Measurements from ENCODE around the gene TBX5. TPM values are rescaled to one million over a fixed set of nuclear protein-coding genes. Genes with fewer than 3 reads are reported as not detected.

The TBX5 gene
- polyA plus RNA-seq, 3 donors: not detected

DNA sequence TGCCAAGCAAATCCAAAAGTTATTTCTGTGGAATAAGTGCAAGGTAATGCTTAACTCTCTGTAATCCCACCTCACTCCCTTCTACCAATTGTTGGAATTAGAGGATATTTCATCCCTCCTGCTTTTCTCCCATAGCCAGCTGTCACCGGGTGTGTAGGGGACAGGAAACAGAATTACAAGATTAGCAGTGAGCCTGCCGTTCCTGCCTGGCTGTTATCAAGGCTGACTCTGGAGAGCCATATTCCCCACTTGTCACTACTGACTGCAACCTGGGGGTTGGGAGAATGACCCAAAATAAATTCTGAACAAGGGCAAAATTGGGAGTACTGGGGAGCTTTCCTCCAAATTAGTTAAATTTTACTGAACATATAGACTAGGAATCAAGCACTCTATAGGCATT lies 24.8 kb downstream of the TBX5 start:
- H3K4me3 ChIP-seq (replicated peaks in 1 of 3; ENCODE audit: low read depth in 2 of 3, low read length in 3 of 3): no peak overlapping the region
- Mint-ChIP-seq H3K4me1 (no peaks in the 10 kb centered on the region), H3K27me3 (ENCODE audit: low read depth in 3 of 3) (peaks cover 10 to 29% (median 12%) of the 10 kb centered on the region in 3 donors), H3K4me3 (no peak overlapping the region), H3K36me3 (no peaks in the 10 kb centered on the region), H3K27ac (no peak overlapping the region), H3K9me3 (peaks cover 0 to 3% (median 2%) of the 10 kb centered on the region in 7 donors)
- H3K36me3 ChIP-seq (replicated peaks in 1 of 2; ENCODE audit: control insufficient read depth in 1 of 2, insufficient read depth in 2 of 2, low read length in 2 of 2): no peaks in the 10 kb centered on the region
- intact Hi-C loops (cut with micrococcal nuclease): no loop called here
- WGBS (ENCODE audit: insufficient coverage): no CpG with 5 or more reads among the region's 2 CpGs
- no peaks in the 10 kb centered on the region for H3K79me2 ChIP-seq (ENCODE audit: insufficient read depth, low read length)
- H4K20me1 ChIP-seq (ENCODE audit: insufficient read depth, low read length): no peaks in the 10 kb centered on the region
- no peak for TF ChIP-seq CTCF (IDR thresholded peaks at IDR 0.05)
- no peak overlapping the region for H3K9ac ChIP-seq (ENCODE audit: insufficient read depth, low read length, poor library complexity, severe bottlenecking)
- no peaks in the 10 kb centered on the region for H3K27me3 ChIP-seq (ENCODE audit: control insufficient read depth in 2 of 2, insufficient read depth in 2 of 2, low read length in 2 of 2)
- no peaks in the 10 kb centered on the region for H3K4me1 ChIP-seq (ENCODE audit: control insufficient read depth in 1 of 2, insufficient read depth in 2 of 2, low read length in 2 of 2)
- H3K27ac ChIP-seq (ENCODE audit: low read depth in 1 of 2, low read length in 2 of 2): no peak overlapping the region
- no peak for DNase-seq
- no peak overlapping the region for H2AFZ ChIP-seq (ENCODE audit: insufficient read depth, low read depth, low read length, poor library complexity, severe bottlenecking)
- H3K4me2 ChIP-seq (replicated peaks; ENCODE audit: extremely low read depth, low read length, poor library complexity, severe bottlenecking): no peak overlapping the region
- H3K9me3 ChIP-seq (replicated peaks in 1 of 2; ENCODE audit: control insufficient read depth in 1 of 2, insufficient read depth in 1 of 2, low read length in 2 of 2): no peaks in the 10 kb centered on the region

- Histone ChIP-seq H3K36me3 (replicated peaks in 1 of 2; ENCODE audit: control insufficient read depth in 1 of 2, insufficient read depth in 2 of 2, low read length in 2 of 2) (no peaks in the 10 kb centered on the region), H2AFZ (ENCODE audit: insufficient read depth, low read depth, low read length, poor library complexity, severe bottlenecking) (no peak overlapping the region), H3K79me2 (ENCODE audit: insufficient read depth, low read length) (no peaks in the 10 kb centered on the region), H3K9ac (ENCODE audit: insufficient read depth, low read length, poor library complexity, severe bottlenecking) (no peak overlapping the region), H3K4me3 (replicated peaks in 1 of 3; ENCODE audit: low read depth in 2 of 3, low read length in 3 of 3) (no peak overlapping the region), H3K4me2 (replicated peaks; ENCODE audit: extremely low read depth, low read length, poor library complexity, severe bottlenecking) (no peak overlapping the region), H3K4me1 (ENCODE audit: control insufficient read depth in 1 of 2, insufficient read depth in 2 of 2, low read length in 2 of 2) (no peaks in the 10 kb centered on the region), H4K20me1 (ENCODE audit: insufficient read depth, low read length) (no peaks in the 10 kb centered on the region), H3K27ac (ENCODE audit: low read depth in 1 of 2, low read length in 2 of 2) (no peak overlapping the region), H3K9me3 (replicated peaks in 1 of 2; ENCODE audit: control insufficient read depth in 1 of 2, insufficient read depth in 1 of 2, low read length in 2 of 2) (no peaks in the 10 kb centered on the region), H3K27me3 (ENCODE audit: control insufficient read depth in 2 of 2, insufficient read depth in 2 of 2, low read length in 2 of 2) (no peaks in the 10 kb centered on the region)
- H3K4me3 Mint-ChIP-seq: no peak overlapping the region
- peaks cover 0 to 4% (median 0%) of the 10 kb centered on the region in 7 donors for H3K9me3 Mint-ChIP-seq
- no peaks in the 10 kb centered on the region for H3K4me1 Mint-ChIP-seq
- no peak for DNase-seq
- WGBS (ENCODE audit: insufficient coverage): 63% methylated on average over 2 of the region's 7 CpGs
- no peaks in the 10 kb centered on the region for H3K36me3 Mint-ChIP-seq
- TF ChIP-seq CTCF (IDR thresholded peaks at IDR 0.05): no peak
- intact Hi-C loops (cut with micrococcal nuclease): no loop called here
- H3K27ac Mint-ChIP-seq: no peak overlapping the region
- H3K27me3 Mint-ChIP-seq (ENCODE audit: low read depth in 3 of 3): peaks cover 0 to 11% (median 6%) of the 10 kb centered on the region in 3 donors
These were observed 34.2 kb downstream of the TBX5 start for GRCh38 chr12:114371733-114372132.
